Testis (tissue), 2 donors: ENCODE results near the gene NID1.

Source experiments
- CTCF ChIP-seq, 3 experiments: fragments of 450-650 bp in 2 of 3; fragments of 200-600 bp in 1 of 3; sonication (generic) in 1 of 3; IDR thresholded peaks; one replicate each; pipeline ENCODE4 v1.5.1; 2016 to 2019; ENCODE audit warnings: antibody characterized with exemption in 3 of 3, mild to moderate bottlenecking in 2 of 3, moderate library complexity in 1 of 3
- POLR2A ChIP-seq: fragments of 450-650 bp; IDR thresholded peaks from one replicate; pipeline ENCODE4 v1.6.1; 2017; ENCODE audit warnings: antibody characterized with exemption, mild to moderate bottlenecking, moderate library complexity

- TF ChIP-seq POLR2A (no peak), CTCF (IDR thresholded peaks at IDR 0.05) (no peak)
These were observed 33.4 kb upstream of the NID1 start for GRCh38 chr1:236098267-236098666.
